ENCODE measurements around the gene PHF24.

Gene PHF24

GRCh38 chr9:34993502-34994259 is 35.6 kb downstream of the PHF24 start (continued):
- TF ChIP-seq ZNF280D (tag by site-specific recombination; IDR thresholded peaks at IDR 0.05), result no peak
- TF ChIP-seq ZNF341 (tag by site-specific recombination; IDR thresholded peaks at IDR 0.05; ENCODE audit: low read depth), result no peak
- no peak; the same call in 1 of the 2 replicates for TF ChIP-seq ZNF335 (tag by site-specific recombination; conservative IDR thresholded peaks at IDR 0.05)
- no peak for TF ChIP-seq ZNF423 (tag by site-specific recombination; IDR thresholded peaks at IDR 0.05)
- TF ChIP-seq ZNF521 (tag by site-specific recombination; IDR thresholded peaks at IDR 0.05), result no peak
- TF ChIP-seq ZNF155 (tag by site-specific recombination; IDR thresholded peaks at IDR 0.05), result no peak
- TF ChIP-seq MYNN (tag by site-specific recombination; IDR thresholded peaks at IDR 0.05; ENCODE audit: borderline replicate concordance), result 0 out of 2 replicates have a peak, but pooled peaks have one; percentile 38
- no peak for TF ChIP-seq KLF1 (tag by site-specific recombination; IDR thresholded peaks at IDR 0.05)
- no peak for TF ChIP-seq ZIC2 (tag by site-specific recombination; IDR thresholded peaks at IDR 0.05)
- TF ChIP-seq ZNF449 (tag by site-specific recombination; IDR thresholded peaks at IDR 0.05), result no peak
- TF ChIP-seq ZNF48 (tag by site-specific recombination; IDR thresholded peaks at IDR 0.05), result no peak

GRCh38 chr9:34994260-34994899 is 36.3 kb downstream of the PHF24 start:
- peaks cover 2% of the 10 kb centered on the region; the same call in 1 of the 2 replicates for H3K4me1 ChIP-seq (ENCODE audit: control insufficient read depth, insufficient read depth, low read length)
- H3K27ac ChIP-seq (ENCODE audit: extremely low read depth, low read depth, low read length), result no peak overlapping the region
- CTCF ChIA-PET, result interaction anchor here (0.6 to 8.5 kb wide), 35 partner anchors 9 to 579 kb away, joined by 3 to 116 read pairs (median 4); partner anchors contain the start of gene PIGO
- H3K9me3 ChIP-seq (ENCODE audit: control insufficient read depth, insufficient read depth, low read depth, low read length), result no peaks in the 10 kb centered on the region
- POLR2A ChIA-PET, result interaction anchor here (0.6 to 0.8 kb wide), 3 partner anchors 95 to 1178 kb away, joined by 3 to 6 read pairs (median 5); no protein-coding TSS in a partner anchor
- TF ChIP-seq ZNF335 (tag by site-specific recombination; conservative IDR thresholded peaks at IDR 0.05), result peak; percentile 81
- no peak for TF ChIP-seq ZNF37A (tag by site-specific recombination; IDR thresholded peaks at IDR 0.05)
- no peak for TF ChIP-seq ZNF24 (tag by site-specific recombination; IDR thresholded peaks at IDR 0.05)
- TF ChIP-seq CTCF (tag by site-specific recombination; IDR thresholded peaks at IDR 0.05), result peak; percentile 43; the same call in 1 of the 2 replicates
- TF ChIP-seq ZNF248 (tag by site-specific recombination; IDR thresholded peaks at IDR 0.05), result no peak
- no peak for TF ChIP-seq FEZF1 (tag by site-specific recombination; IDR thresholded peaks at IDR 0.05)
- no peak for TF ChIP-seq ZNF626 (tag by site-specific recombination; IDR thresholded peaks at IDR 0.05)
- peak; percentile 51; the same call in 1 of the 2 replicates for TF ChIP-seq IKZF3 (tag by site-specific recombination; IDR thresholded peaks at IDR 0.05)
- TF ChIP-seq ZNF654 (tag by site-specific recombination; IDR thresholded peaks at IDR 0.05; ENCODE audit: low read depth), result peak; percentile 43
- TF ChIP-seq ZNF623 (tag by site-specific recombination; IDR thresholded peaks at IDR 0.05), result no peak
- peak; percentile 64 for TF ChIP-seq ZNF366 (tag by site-specific recombination; conservative IDR thresholded peaks at IDR 0.05)
- no peak for TF ChIP-seq ZNF600 (tag by site-specific recombination; IDR thresholded peaks at IDR 0.05)
- no peak for TF ChIP-seq KLF10 (tag by site-specific recombination; IDR thresholded peaks at IDR 0.05)
- 0 out of 2 replicates have a peak, but pooled peaks have one; percentile 10 for TF ChIP-seq PRDM10 (tag by site-specific recombination; IDR thresholded peaks at IDR 0.05)
- no peak overlapping the region for H3K4me3 ChIP-seq (ENCODE audit: low read depth, low read length)
- peaks cover 0 to 20% of the 10 kb centered on the region in 2 experiments; a peak in 1 of 3 replicates for H3K36me3 ChIP-seq (ENCODE audit: control insufficient read depth in 2 of 2, insufficient read depth in 1 of 2, low read length in 2 of 2)
